Panc1 (cell line): Measurements from ENCODE around the gene SMIM35.

Experiments used
- POLR2AphosphoS5 ChIP-seq: IDR thresholded peaks from 2 replicates; pipeline ENCODE4 v1.6.1; 2012; ENCODE audit warnings: mild to moderate bottlenecking, low read depth, low read length, moderate library complexity
- SIN3A ChIP-seq: IDR thresholded peaks from 2 replicates; pipeline ENCODE4 v1.6.1; 2012; ENCODE audit warnings: low read depth, mild to moderate bottlenecking, low read length, moderate library complexity, borderline replicate concordance; ENCODE audit not compliant: insufficient read depth
- TF ChIP-seq, protein P1 (sequence below): fragments of 450-650 bp; IDR thresholded peaks from 2 replicates; pipeline ENCODE4 v1.5.1; 2017; ENCODE audit warnings: mild to moderate bottlenecking

DNA sequence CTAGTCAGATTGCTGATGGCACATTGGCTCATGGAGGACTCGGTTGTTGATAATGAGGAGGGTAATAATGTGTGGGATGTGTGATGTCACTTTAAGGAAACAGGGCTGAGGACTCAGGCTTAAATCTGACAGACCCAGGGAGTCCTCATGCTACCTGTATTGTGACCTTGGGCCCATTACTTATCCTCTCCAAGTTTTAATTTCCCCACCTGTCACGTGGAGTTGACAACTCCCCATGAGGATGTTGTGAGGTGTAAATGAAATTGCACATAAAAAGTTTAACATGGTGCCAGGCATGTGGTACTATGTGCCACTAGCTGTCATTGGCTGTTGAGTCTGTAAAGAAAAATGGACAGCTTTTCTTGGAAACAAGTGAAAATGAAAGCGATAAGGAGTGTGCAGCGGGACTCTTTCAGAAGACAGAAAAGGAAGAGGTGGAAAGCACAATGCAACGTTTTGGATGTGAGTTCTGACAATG lies 85.2 kb downstream of the SMIM35 start:
- TF ChIP-seq, protein P1, sequence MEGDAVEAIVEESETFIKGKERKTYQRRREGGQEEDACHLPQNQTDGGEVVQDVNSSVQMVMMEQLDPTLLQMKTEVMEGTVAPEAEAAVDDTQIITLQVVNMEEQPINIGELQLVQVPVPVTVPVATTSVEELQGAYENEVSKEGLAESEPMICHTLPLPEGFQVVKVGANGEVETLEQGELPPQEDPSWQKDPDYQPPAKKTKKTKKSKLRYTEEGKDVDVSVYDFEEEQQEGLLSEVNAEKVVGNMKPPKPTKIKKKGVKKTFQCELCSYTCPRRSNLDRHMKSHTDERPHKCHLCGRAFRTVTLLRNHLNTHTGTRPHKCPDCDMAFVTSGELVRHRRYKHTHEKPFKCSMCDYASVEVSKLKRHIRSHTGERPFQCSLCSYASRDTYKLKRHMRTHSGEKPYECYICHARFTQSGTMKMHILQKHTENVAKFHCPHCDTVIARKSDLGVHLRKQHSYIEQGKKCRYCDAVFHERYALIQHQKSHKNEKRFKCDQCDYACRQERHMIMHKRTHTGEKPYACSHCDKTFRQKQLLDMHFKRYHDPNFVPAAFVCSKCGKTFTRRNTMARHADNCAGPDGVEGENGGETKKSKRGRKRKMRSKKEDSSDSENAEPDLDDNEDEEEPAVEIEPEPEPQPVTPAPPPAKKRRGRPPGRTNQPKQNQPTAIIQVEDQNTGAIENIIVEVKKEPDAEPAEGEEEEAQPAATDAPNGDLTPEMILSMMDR: no peak
- no peak for TF ChIP-seq POLR2AphosphoS5
- TF ChIP-seq SIN3A: no peak
